GM13976 (cell line): ENCODE data around the gene SQSTM1.
A peak's percentile ranks its signal among the peaks of the same experiment; 100 is the strongest.

Experiments used
- DNase-seq: peaks from one replicate; pipeline ENCODE4 v3.0.0; 2012; ENCODE audit warnings: low spot score
- in situ Hi-C: fragments of 300-500 bp; cut with MboI; formaldehyde crosslinking; loops from one replicate; pipeline ENCODE4 v1.12.0; 2022; ENCODE audit warnings: low sequenced_read_pairs, mixed read lengths, inconsistent platforms; ENCODE audit not compliant: unreplicated experiment
- TF ChIP-seq, protein P1 (sequence below): IDR thresholded peaks from 2 replicates; pipeline ENCODE4 v1.5.1; 2012; ENCODE audit warnings: borderline replicate concordance, mild to moderate bottlenecking; ENCODE audit not compliant: insufficient read depth; ENCODE audit errors: extremely low read depth, missing control alignments, control extremely low read depth

Gene SQSTM1

GRCh38 chr5:179840321-179840720, 19.6 kb downstream of the SQSTM1 start:
- in situ Hi-C loops, result no loop called here
- TF ChIP-seq, protein P1, sequence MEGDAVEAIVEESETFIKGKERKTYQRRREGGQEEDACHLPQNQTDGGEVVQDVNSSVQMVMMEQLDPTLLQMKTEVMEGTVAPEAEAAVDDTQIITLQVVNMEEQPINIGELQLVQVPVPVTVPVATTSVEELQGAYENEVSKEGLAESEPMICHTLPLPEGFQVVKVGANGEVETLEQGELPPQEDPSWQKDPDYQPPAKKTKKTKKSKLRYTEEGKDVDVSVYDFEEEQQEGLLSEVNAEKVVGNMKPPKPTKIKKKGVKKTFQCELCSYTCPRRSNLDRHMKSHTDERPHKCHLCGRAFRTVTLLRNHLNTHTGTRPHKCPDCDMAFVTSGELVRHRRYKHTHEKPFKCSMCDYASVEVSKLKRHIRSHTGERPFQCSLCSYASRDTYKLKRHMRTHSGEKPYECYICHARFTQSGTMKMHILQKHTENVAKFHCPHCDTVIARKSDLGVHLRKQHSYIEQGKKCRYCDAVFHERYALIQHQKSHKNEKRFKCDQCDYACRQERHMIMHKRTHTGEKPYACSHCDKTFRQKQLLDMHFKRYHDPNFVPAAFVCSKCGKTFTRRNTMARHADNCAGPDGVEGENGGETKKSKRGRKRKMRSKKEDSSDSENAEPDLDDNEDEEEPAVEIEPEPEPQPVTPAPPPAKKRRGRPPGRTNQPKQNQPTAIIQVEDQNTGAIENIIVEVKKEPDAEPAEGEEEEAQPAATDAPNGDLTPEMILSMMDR, result no peak
- no peak for DNase-seq

DNA sequence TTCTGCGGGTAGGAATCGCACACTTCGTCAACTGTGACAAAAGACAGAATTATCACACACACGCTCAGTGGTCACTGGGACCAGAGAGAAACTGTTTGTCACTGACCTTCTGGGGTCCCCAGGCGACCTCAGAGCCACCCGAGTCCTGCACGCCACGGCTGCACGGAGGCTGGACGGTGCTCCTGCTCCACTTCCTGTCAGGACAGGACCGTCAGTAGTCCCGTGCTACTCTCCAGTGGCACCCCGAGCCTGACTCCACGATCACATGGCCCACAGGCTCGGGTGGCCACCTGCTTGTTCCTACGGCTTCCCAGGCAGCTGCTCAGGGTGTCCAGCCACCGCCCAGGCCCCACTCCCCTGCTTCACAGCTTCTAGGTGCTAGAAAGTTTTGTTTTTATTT, 20.1 kb downstream of the SQSTM1 start:
- in situ Hi-C loops, result no loop called here
- TF ChIP-seq, protein P1, result no peak

DNA sequence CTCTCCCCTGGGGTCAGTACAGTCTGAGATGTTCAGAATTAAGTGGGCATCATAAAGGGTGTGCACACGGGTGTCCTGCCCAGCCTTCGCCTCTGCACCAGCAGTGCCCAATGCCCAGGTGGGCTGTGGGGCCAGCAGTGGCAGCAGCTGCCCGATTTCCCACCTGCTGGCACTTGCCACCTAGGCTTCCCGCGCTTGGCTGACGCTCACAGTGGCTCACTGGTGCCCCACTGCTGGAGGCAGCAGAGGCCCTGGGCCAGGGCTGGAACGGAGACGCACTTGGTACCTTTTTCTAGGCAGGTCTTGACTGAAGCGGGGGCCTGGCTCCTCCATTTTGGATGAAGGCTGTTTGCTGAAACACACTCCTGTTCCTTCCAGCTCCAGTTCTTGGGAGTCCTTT, 20.9 kb downstream of the SQSTM1 start:
- DNase-seq, result no peak
- TF ChIP-seq, protein P1, result no peak
- in situ Hi-C loops, result no loop called here

More for the DNA sequence above, 20.1 kb downstream of the SQSTM1 start:
- DNase-seq, result no peak

DNA sequence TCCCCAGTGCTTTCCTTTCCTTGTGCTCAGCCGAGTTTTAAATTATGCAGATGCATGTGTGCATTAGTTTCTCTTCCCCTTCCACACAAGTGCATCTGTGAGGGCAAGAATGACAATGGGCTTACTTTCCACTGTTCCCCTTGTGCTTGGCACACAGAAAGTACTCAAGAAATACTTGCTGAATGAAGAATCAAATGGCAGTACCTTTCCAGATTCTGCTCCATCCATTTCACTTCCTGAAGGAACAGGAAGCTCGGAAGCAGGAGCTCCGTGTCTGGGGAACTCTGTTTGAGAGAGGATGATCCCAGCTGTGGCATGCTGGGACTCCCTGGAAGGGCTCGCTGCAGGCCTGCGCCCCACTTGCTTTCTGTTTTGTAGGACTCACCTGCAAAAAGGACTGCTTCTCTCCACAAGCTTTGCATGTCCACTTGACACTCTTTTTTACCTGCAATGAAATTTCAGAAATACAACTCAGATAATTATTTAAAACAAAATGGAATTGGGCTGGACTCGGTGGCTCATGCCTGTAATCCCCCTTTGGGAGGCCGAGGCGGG, 32.4 kb downstream of the SQSTM1 start:
- DNase-seq, result no peak
- in situ Hi-C loops, result no loop called here
- TF ChIP-seq, protein P1, result no peak

DNA sequence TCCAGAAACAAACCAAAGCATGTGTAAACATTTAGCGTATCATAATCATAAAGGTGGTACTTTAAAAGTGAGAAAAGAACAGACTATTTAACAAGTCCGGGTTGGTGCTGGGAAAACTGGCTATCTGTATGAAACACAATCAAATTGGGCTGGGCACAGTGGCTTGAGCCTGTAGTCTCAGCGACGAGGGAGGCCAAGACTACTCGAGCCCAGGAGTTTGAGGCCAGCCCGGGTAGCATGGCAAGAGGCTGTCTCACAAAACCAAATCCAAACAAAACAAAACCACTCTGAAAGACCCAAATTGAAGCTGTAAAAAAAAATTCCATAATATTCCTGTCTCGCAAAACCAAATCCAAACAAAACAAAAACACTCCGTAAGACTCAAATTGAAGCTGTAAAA, 33.7 kb downstream of the SQSTM1 start:
- TF ChIP-seq, protein P1, result no peak
- in situ Hi-C loops, result no loop called here
- DNase-seq, result no peak

DNA sequence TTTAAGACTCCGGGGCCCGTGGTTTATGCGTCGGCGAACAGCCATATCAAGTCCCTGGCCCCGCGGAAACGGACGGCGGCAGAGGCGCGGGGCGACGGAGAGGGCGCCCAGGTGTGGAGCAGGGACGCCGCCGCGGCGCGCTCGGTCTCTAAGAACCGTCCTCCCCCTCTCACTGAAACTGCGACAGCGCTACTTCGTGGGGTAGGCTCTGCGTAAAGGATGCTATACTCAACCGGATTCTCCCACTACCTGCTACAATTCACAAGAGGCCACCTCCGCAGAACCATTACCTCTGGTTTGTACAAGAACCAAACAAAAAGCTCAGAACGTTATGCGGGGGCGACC, 37.5 kb downstream of the SQSTM1 start:
- peak; percentile 72 for DNase-seq
- in situ Hi-C loops, result no loop called here
- TF ChIP-seq, protein P1, result no peak
